ENCODE data around the gene EFS.

DNA sequence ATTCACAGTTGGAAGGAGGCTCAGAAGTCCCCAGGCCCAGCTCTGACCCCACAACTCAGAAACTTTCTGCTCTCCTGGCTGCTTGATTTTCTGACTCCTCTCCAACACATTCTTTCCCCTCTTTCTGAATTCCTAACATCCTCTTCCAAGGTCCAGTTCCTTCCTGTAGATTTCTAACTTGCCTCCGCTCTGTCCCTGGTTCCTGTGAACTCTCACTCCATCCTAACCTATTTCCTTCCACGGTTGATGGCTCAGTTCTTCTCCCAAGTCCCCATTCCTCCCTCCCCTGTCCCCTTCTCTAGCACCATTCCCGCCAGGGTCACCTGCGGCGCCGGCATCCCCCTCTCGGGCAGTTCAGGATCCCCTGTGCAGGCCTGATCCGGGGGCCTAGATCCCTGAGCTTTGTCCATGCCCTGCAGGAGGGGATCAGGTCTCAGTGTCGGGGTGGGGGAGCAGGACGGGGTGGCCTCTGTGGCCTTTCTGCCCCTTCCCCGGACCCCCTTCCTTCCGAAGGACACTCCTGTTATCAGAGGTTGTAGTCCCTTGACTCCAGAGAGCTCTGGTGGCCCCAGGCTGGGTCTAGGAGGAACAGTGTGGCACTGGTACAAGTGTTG is 6.3 kb downstream of the EFS start:
- TF ChIP-seq, protein P1, sequence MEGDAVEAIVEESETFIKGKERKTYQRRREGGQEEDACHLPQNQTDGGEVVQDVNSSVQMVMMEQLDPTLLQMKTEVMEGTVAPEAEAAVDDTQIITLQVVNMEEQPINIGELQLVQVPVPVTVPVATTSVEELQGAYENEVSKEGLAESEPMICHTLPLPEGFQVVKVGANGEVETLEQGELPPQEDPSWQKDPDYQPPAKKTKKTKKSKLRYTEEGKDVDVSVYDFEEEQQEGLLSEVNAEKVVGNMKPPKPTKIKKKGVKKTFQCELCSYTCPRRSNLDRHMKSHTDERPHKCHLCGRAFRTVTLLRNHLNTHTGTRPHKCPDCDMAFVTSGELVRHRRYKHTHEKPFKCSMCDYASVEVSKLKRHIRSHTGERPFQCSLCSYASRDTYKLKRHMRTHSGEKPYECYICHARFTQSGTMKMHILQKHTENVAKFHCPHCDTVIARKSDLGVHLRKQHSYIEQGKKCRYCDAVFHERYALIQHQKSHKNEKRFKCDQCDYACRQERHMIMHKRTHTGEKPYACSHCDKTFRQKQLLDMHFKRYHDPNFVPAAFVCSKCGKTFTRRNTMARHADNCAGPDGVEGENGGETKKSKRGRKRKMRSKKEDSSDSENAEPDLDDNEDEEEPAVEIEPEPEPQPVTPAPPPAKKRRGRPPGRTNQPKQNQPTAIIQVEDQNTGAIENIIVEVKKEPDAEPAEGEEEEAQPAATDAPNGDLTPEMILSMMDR (IDR thresholded peaks at IDR 0.05): no peak
- TF ChIP-seq POLR2A (IDR thresholded peaks at IDR 0.05): no peak

All from sigmoid colon (tissue), 3 donors.